NCI-H2196 (cell line): ENCODE measurements around the gene IGFBP5.

Experiments used
- DNase-seq: peaks from one replicate; lab custom pipeline; 2025; ENCODE audit not compliant: unreplicated experiment; lab: John Stamatoyannopoulos, UW

Gene IGFBP5

GRCh38 chr2:216690456-216690852 lies 4.9 kb downstream of the IGFBP5 start:
- DNase-seq = no peak

- DNase-seq = no peak
Observed at GRCh38 chr2:216689397-216689796, 6.0 kb downstream of the IGFBP5 start.

- peak; percentile 34 for DNase-seq
Observed at GRCh38 chr2:216688731-216689340, 6.5 kb downstream of the IGFBP5 start.

- DNase-seq = no peak
Observed at GRCh38 chr2:216687646-216688045, 7.7 kb downstream of the IGFBP5 start.

GRCh38 chr2:216687111-216687510 lies 8.2 kb downstream of the IGFBP5 start:
- no peak for DNase-seq

GRCh38 chr2:216685327-216685875 lies 9.9 kb downstream of the IGFBP5 start:
- no peak for DNase-seq

- peak; percentile 30 for DNase-seq
Observed at GRCh38 chr2:216683846-216684245, 11.5 kb downstream of the IGFBP5 start.

GRCh38 chr2:216681683-216682082 lies 13.7 kb downstream of the IGFBP5 start:
- DNase-seq = no peak

- no peak for DNase-seq
Observed at GRCh38 chr2:216680951-216681629, 14.3 kb downstream of the IGFBP5 start.

GRCh38 chr2:216679658-216680024 lies 15.7 kb downstream of the IGFBP5 start:
- DNase-seq = no peak

GRCh38 chr2:216678813-216679657 lies 16.3 kb downstream of the IGFBP5 start:
- no peak for DNase-seq

- no peak for DNase-seq
Observed at GRCh38 chr2:216678098-216678465, 17.3 kb downstream of the IGFBP5 start.

GRCh38 chr2:216677439-216678097 lies 17.8 kb downstream of the IGFBP5 start:
- DNase-seq = no peak

GRCh38 chr2:216676630-216677029 lies 18.7 kb downstream of the IGFBP5 start:
- DNase-seq = no peak

GRCh38 chr2:216674376-216674775 lies 21.0 kb downstream of the IGFBP5 start:
- no peak for DNase-seq

GRCh38 chr2:216673609-216674008 lies 21.7 kb downstream of the IGFBP5 start:
- no peak for DNase-seq

GRCh38 chr2:216673021-216673420 lies 22.3 kb downstream of the IGFBP5 start:
- DNase-seq = no peak

GRCh38 chr2:216672466-216672865 lies 22.9 kb downstream of the IGFBP5 start:
- DNase-seq = no peak

GRCh38 chr2:216671791-216672343 lies 23.5 kb downstream of the IGFBP5 start:
- no peak for DNase-seq

GRCh38 chr2:216671081-216671411 lies 24.3 kb downstream of the IGFBP5 start:
- no peak for DNase-seq
